GM23338 (cell line): Measurements from ENCODE around the gene RNF4. TPM values are rescaled to one million over a fixed set of nuclear protein-coding genes. Genes with fewer than 3 reads are reported as not detected.

Source experiments
- ATAC-seq: fragments of 200-7000 bp; cut with Tn5 transposase; 3 replicates; pipeline ENCODE4 v1.9.1; 2020
- DNase-seq: peaks from one replicate; pipeline ENCODE4 v3.0.0-alpha.2; 2015; ENCODE audit warnings: low spot score
- H2AFZ ChIP-seq: fragments of 200-600 bp; sonication (generic); 2 replicates; pipeline ENCODE4 v1.8.0; 2016; ENCODE audit warnings: antibody characterized with exemption, mild to moderate bottlenecking, moderate library complexity
- H3F3A ChIP-seq: fragments of 200-600 bp; sonication (generic); replicated peaks from 2 replicates; pipeline ENCODE4 v1.8.0; 2017; ENCODE audit warnings: antibody characterized with exemption, mixed run types, low read depth
- H3K27ac ChIP-seq: fragments of 200-600 bp; sonication (generic); 2 replicates; pipeline ENCODE4 v1.6.1; 2016; ENCODE audit warnings: low read depth
- H3K27me3 ChIP-seq: fragments of 200-600 bp; sonication (generic); 2 replicates; pipeline ENCODE4 v1.8.0; 2016; ENCODE audit warnings: mild to moderate bottlenecking, mixed run types, moderate library complexity; ENCODE audit not compliant: insufficient read depth
- H3K36me3 ChIP-seq: fragments of 200-600 bp; sonication (generic); 2 replicates; pipeline ENCODE4 v1.8.0; 2016; ENCODE audit warnings: mild to moderate bottlenecking; ENCODE audit not compliant: insufficient read depth
- H3K4me1 ChIP-seq: fragments of 200-600 bp; sonication (generic); 2 replicates; pipeline ENCODE4 v1.8.0; 2016; ENCODE audit warnings: mild to moderate bottlenecking, moderate library complexity; ENCODE audit not compliant: insufficient read depth
- H3K4me2 ChIP-seq: fragments of 200-600 bp; sonication (generic); 2 replicates; pipeline ENCODE4 v1.7.1; 2017; ENCODE audit warnings: mixed run types
- H3K4me3 ChIP-seq: fragments of 200-600 bp; sonication (generic); 2 replicates; pipeline ENCODE4 v1.6.1; 2016; ENCODE audit warnings: mixed run types
- H3K79me2 ChIP-seq: fragments of 200-600 bp; sonication (generic); replicated peaks from 2 replicates; pipeline ENCODE4 v1.8.0; 2017; ENCODE audit warnings: mild to moderate bottlenecking; ENCODE audit not compliant: insufficient read depth
- H3K9me2 ChIP-seq: fragments of 200-600 bp; sonication (generic); 2 replicates; pipeline ENCODE4 v1.8.0; 2017; ENCODE audit not compliant: insufficient read depth
- H4K20me1 ChIP-seq: fragments of 200-600 bp; sonication (generic); replicated peaks from 2 replicates; pipeline ENCODE4 v1.8.0; 2017; ENCODE audit warnings: mild to moderate bottlenecking; ENCODE audit not compliant: insufficient read depth
- H3K27ac Mint-ChIP-seq: 2 replicates; pipeline ENCODE4 v1.8.0; 2020; ENCODE audit warnings: inconsistent platforms, mild to moderate bottlenecking, moderate library complexity, mixed read lengths
- H3K27me3 Mint-ChIP-seq: 3 replicates; pipeline ENCODE4 v1.8.0; 2022; ENCODE audit warnings: low read depth, mild to moderate bottlenecking, moderate library complexity, mixed read lengths, inconsistent platforms; ENCODE audit not compliant: insufficient read depth, poor library complexity
- H3K36me3 Mint-ChIP-seq: 3 replicates; pipeline ENCODE4 v1.8.0; 2021; ENCODE audit warnings: low read depth, mild to moderate bottlenecking, inconsistent platforms, moderate library complexity, mixed read lengths
- H3K4me1 Mint-ChIP-seq: 3 replicates; pipeline ENCODE4 v1.8.0; 2020; ENCODE audit warnings: mild to moderate bottlenecking, inconsistent platforms, mixed read lengths
- H3K4me3 Mint-ChIP-seq: 3 replicates; pipeline ENCODE4 v1.8.0; 2021; ENCODE audit warnings: moderate library complexity, mild to moderate bottlenecking, inconsistent platforms, mixed read lengths
- H3K9me3 Mint-ChIP-seq: 3 replicates; pipeline ENCODE4 v1.8.0; 2020; ENCODE audit warnings: moderate library complexity, mild to moderate bottlenecking, inconsistent platforms, mixed read lengths
- CREB1 ChIP-seq: fragments of 250-450 bp; sonication (Bioruptor Pico); IDR thresholded peaks from 2 replicates; pipeline ENCODE4 v1.5.0; 2020; ENCODE audit warnings: low read depth, mild to moderate bottlenecking, moderate library complexity
- ETS1 ChIP-seq: IDR thresholded peaks from 2 replicates; pipeline ENCODE4 v1.6.1; 2016; ENCODE audit warnings: antibody characterized with exemption
- EZH2 ChIP-seq: fragments of 200-600 bp; sonication (generic); IDR thresholded peaks from one replicate; pipeline ENCODE4 v1.8.0; 2017; ENCODE audit warnings: antibody characterized with exemption, mild to moderate bottlenecking, low read depth; ENCODE audit not compliant: unreplicated experiment
- EZH2phosphoT487 ChIP-seq: fragments of 200-600 bp; sonication (generic); IDR thresholded peaks from one replicate; pipeline ENCODE4 v1.8.1; 2018; ENCODE audit warnings: antibody characterized with exemption; ENCODE audit not compliant: unreplicated experiment
- JUNB ChIP-seq: IDR thresholded peaks from one replicate; pipeline ENCODE4 v1.6.1; 2016; ENCODE audit warnings: antibody characterized with exemption; ENCODE audit not compliant: unreplicated experiment
- NANOG ChIP-seq: IDR thresholded peaks from 2 replicates; pipeline ENCODE4 v1.6.1; 2016; ENCODE audit warnings: antibody characterized with exemption, borderline replicate concordance
- POLR2AphosphoS5 ChIP-seq: IDR thresholded peaks from 2 replicates; pipeline ENCODE4 v1.6.1; 2016; ENCODE audit warnings: antibody characterized with exemption, low read depth
- STAT1 ChIP-seq: IDR thresholded peaks from one replicate; pipeline ENCODE4 v1.6.1; 2016; ENCODE audit warnings: antibody characterized with exemption; ENCODE audit not compliant: unreplicated experiment
- ZNF114 ChIP-seq: fragments of 250-450 bp; sonication (Bioruptor Pico); IDR thresholded peaks from 2 replicates; pipeline ENCODE4 v1.5.0; 2020; ENCODE audit warnings: mild to moderate bottlenecking, moderate library complexity
- ZNF331 ChIP-seq: fragments of 250-450 bp; sonication (Bioruptor Pico); IDR thresholded peaks from 2 replicates; pipeline ENCODE4 v1.5.0; 2020; ENCODE audit warnings: low read depth, mild to moderate bottlenecking, moderate library complexity
- ZNF462 ChIP-seq: fragments of 250-450 bp; sonication (Bioruptor Pico); IDR thresholded peaks from 2 replicates; pipeline ENCODE4 v1.5.0; 2020; ENCODE audit warnings: mild to moderate bottlenecking, moderate library complexity
- polyA plus RNA-seq: library from polyadenylated mRNA; unstranded; fragments of >200 nt; fragmentation: Nextera tagmentation; extraction: Ambion mirVana; gene quantifications from 2 replicates; pipeline ENCODE4 v1.2.1, GENCODE V29; 2016
- total RNA-seq: library from RNA; depleted of rRNA; stranded (reverse); fragments of >200 nt; shearing (Covaris generic); gene quantifications from 2 replicates; pipeline ENCODE4 v1.2.3, GENCODE V29; 2014
- TF ChIP-seq, protein P1 (sequence below), 2 experiments: fragments of 200-600 bp in 1 of 2; sonication (generic) in 1 of 2; conservative IDR thresholded peaks; 2 replicates each; pipeline versions ENCODE4 v1.5.1 to v1.6.1; 2016 to 2017; ENCODE audit warnings: antibody characterized with exemption in 2 of 2, low read depth in 2 of 2, mild to moderate bottlenecking in 2 of 2, moderate library complexity in 1 of 2
- TF ChIP-seq, protein P2 (sequence below): IDR thresholded peaks from one replicate; pipeline ENCODE4 v1.6.1; 2018; ENCODE audit warnings: antibody characterized with exemption; ENCODE audit not compliant: unreplicated experiment

RNF4 gene
- total and polyA plus RNA-seq, 2 experiments from 2014 or later: 47.7 to 77.2 TPM

GRCh38 chr4:2472187-2472586 is 3.3 kb downstream of the RNF4 start:
- Histone ChIP-seq H3K36me3 (peaks cover 23% of the 10 kb centered on the region), H3K4me3 (no peak overlapping the region), H3K79me2 (peaks cover 94% of the 10 kb centered on the region), H3K9me2 (no peaks in the 10 kb centered on the region), H3K27ac (peak overlapping the region; percentile 45; the same call in 1 of the 2 replicates), H3K27me3 (no peaks in the 10 kb centered on the region), H3K4me1 (peaks cover 32% of the 10 kb centered on the region), H3K4me2 (no peak overlapping the region), H3F3A (peaks cover 22% of the 10 kb centered on the region), H4K20me1 (peaks cover 72% of the 10 kb centered on the region), H2AFZ (no peak overlapping the region)
- no peak overlapping the region; the same call in 1 of the 2 replicates for H3K27ac Mint-ChIP-seq
- TF ChIP-seq EZH2phosphoT487: no peak
- no peak for TF ChIP-seq ETS1
- TF ChIP-seq ZNF462: no peak
- TF ChIP-seq EZH2: no peak
- TF ChIP-seq NANOG: no peak
- TF ChIP-seq JUNB: no peak
- TF ChIP-seq, protein P1, sequence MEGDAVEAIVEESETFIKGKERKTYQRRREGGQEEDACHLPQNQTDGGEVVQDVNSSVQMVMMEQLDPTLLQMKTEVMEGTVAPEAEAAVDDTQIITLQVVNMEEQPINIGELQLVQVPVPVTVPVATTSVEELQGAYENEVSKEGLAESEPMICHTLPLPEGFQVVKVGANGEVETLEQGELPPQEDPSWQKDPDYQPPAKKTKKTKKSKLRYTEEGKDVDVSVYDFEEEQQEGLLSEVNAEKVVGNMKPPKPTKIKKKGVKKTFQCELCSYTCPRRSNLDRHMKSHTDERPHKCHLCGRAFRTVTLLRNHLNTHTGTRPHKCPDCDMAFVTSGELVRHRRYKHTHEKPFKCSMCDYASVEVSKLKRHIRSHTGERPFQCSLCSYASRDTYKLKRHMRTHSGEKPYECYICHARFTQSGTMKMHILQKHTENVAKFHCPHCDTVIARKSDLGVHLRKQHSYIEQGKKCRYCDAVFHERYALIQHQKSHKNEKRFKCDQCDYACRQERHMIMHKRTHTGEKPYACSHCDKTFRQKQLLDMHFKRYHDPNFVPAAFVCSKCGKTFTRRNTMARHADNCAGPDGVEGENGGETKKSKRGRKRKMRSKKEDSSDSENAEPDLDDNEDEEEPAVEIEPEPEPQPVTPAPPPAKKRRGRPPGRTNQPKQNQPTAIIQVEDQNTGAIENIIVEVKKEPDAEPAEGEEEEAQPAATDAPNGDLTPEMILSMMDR (conservative IDR thresholded peaks at IDR 0.05; ENCODE audit: low read depth in 2 of 2): no peak
- no peak for TF ChIP-seq POLR2AphosphoS5
- TF ChIP-seq STAT1: no peak
- TF ChIP-seq ZNF114 (CRISPR knock-in tag): no peak
- TF ChIP-seq, protein P2, sequence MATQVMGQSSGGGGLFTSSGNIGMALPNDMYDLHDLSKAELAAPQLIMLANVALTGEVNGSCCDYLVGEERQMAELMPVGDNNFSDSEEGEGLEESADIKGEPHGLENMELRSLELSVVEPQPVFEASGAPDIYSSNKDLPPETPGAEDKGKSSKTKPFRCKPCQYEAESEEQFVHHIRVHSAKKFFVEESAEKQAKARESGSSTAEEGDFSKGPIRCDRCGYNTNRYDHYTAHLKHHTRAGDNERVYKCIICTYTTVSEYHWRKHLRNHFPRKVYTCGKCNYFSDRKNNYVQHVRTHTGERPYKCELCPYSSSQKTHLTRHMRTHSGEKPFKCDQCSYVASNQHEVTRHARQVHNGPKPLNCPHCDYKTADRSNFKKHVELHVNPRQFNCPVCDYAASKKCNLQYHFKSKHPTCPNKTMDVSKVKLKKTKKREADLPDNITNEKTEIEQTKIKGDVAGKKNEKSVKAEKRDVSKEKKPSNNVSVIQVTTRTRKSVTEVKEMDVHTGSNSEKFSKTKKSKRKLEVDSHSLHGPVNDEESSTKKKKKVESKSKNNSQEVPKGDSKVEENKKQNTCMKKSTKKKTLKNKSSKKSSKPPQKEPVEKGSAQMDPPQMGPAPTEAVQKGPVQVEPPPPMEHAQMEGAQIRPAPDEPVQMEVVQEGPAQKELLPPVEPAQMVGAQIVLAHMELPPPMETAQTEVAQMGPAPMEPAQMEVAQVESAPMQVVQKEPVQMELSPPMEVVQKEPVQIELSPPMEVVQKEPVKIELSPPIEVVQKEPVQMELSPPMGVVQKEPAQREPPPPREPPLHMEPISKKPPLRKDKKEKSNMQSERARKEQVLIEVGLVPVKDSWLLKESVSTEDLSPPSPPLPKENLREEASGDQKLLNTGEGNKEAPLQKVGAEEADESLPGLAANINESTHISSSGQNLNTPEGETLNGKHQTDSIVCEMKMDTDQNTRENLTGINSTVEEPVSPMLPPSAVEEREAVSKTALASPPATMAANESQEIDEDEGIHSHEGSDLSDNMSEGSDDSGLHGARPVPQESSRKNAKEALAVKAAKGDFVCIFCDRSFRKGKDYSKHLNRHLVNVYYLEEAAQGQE: no peak
- no peak for TF ChIP-seq ZNF331 (CRISPR knock-in tag)
- no peak for TF ChIP-seq CREB1 (CRISPR knock-in tag)
- ATAC-seq: no peak
- H3K4me1 Mint-ChIP-seq: peaks cover 34% of the 10 kb centered on the region
- DNase-seq: no peak
- peaks cover 75% of the 10 kb centered on the region for H3K36me3 Mint-ChIP-seq
- no peaks in the 10 kb centered on the region for H3K9me3 Mint-ChIP-seq
- no peak overlapping the region for H3K4me3 Mint-ChIP-seq
- H3K27me3 Mint-ChIP-seq: peaks cover 11% of the 10 kb centered on the region
